Stimulated activated CD4-positive, alpha-beta T cell treated with anti-CD3 and anti-CD28 coated beads, Interleukin-12 subunit alpha, Interleukin-12 subunit beta, amount 100 ng/mL, for 24 hours (primary cell): Measurements from ENCODE around the gene PLA2G2F.
"Not testable (repeated sequence)": the region's sequence is repeated elsewhere in the genome, so short reads cannot be mapped to it uniquely, and the experiment has no call there.

Source experiments
- DNase-seq, 2 experiments: peaks; one replicate each; pipeline ENCODE4 v3.0.0-alpha.2; 2020; ENCODE audit warnings: low read depth in 2 of 2

PLA2G2F gene

DNA sequence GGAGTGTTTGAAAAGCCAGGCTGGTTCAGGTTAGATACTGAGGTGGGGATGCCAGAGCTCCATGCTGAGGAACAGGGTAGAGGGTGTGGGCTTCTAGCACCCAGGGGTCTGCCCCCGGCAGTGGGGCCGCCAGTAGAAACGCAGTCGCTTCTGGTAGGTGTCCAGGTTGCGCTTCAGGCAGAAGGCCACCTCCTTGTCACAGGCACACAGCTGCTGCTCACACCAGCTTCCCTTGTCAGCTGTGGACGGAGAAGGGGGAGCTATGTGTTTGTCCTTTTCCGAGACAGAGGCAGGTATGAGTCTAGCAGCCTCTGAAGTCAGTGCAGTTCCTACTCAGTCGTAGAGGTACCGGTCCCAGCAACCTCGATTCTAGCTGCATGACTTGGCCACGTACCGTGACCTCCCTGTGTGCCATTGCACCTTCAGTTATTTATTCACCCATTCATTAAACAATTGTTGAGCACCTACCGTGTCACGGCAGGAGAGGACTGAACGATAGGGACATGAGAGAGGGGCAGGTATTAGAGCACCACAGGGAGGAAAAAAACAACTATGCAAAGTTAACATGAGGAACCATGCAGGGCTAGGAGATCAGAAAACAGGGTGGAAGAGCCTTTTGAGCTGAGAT lies 25.0 kb upstream of the PLA2G2F start:
- no peak for DNase-seq

DNA sequence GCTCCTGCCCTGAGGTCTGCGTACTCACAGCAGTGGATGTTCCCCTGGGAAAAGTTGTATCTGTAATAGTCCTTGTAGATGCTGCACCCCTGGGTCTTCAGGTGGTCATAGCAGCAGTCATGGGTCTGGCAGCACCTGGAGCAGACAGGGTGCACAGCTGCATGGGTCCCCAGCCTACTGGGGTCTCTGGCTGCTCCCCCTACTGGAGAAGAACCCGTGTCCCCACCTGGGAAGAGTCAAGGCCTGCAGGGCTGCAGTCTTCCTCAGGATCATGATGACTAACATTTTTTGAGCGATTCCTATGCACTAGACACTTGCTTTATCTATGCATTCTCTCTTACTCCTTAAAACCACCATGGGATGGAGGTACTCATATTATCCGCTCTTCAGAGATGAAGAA lies 23.6 kb upstream of the PLA2G2F start:
- DNase-seq = no peak

DNA sequence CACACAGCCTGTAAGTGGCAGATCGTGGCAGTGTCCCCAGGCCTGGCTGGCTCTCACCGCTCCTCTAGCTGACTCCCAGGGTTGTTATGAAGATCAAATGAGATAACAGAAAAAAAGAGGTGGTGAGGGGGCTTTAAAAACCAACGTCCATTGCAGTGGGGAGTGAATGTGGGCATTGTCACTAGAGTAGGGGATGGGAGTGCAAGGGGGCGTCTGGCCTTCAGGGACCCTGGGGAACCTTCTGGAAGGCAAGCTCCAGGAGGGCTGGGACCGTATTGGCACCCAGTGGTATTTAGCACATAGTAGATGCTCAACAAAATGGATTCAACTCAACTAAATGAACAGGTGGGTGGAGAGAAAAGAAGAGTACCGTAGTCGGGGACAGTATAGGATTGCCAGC lies 23.2 kb upstream of the PLA2G2F start:
- no peak for DNase-seq

DNA sequence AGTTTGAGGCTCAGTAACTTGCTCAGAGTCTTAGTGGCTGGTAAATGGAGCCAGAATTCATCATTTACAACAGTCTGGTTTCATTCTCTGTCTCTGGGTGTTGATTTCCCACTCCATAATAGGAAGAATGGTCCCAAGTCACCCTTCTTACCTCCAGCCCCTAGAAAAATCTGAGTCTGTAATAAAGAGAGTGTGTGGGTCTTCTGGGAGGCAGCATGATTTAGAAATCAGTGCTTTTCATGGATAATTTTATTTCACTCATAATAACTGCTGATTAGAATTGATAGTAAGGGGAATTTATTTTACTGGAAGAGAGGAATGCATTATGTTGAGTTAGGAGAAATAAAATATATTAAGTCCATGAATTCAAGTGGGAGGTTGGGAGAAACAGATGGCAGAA lies 21.9 kb upstream of the PLA2G2F start:
- no peak for DNase-seq

DNA sequence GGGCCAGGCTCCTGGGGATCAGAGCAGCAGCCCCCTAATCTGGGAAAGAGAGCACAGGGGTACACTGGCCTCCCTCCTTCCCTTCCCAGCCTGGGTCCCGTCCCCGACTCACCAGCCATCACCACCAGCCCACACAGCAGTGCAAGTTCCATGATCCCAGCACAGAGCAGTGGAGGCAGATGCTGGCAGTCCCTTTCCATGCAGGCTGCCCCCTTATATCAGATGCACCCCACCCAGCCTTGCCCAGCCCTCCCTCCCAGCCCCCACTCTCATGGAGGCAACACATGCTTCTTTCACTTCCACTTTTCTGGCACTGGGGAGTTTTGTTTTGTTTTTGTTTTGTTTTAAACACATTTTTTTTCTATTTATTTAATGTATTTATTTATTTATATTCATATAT lies 19.8 kb upstream of the PLA2G2F start, which contains the start of gene PLA2G2D:
PLA2G2D (minus strand) TSS at position 190 of the 400 bp plus-strand sequence; CDS start at position 152, 38 bp downstream.
- DNase-seq = no peak

DNA sequence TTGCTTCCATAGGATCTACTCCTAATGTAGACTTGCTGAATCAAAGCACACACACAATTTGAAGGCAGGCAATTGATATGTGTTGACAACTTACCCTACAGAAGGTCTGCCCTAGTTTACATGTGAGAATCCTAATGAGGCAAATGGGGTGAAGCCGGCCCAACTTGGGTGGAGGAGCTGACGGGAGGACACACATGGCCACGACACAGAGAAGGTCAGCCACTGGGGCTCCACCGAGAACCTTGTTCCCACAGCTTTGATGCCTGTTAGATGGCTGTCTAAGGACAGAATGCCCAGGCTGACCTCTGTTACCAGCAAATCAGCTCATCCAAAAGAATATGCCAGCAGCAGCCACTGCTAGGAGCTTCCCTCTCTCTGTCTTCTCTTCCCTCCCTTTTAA lies 18.3 kb upstream of the PLA2G2F start:
- no peak for DNase-seq

DNA sequence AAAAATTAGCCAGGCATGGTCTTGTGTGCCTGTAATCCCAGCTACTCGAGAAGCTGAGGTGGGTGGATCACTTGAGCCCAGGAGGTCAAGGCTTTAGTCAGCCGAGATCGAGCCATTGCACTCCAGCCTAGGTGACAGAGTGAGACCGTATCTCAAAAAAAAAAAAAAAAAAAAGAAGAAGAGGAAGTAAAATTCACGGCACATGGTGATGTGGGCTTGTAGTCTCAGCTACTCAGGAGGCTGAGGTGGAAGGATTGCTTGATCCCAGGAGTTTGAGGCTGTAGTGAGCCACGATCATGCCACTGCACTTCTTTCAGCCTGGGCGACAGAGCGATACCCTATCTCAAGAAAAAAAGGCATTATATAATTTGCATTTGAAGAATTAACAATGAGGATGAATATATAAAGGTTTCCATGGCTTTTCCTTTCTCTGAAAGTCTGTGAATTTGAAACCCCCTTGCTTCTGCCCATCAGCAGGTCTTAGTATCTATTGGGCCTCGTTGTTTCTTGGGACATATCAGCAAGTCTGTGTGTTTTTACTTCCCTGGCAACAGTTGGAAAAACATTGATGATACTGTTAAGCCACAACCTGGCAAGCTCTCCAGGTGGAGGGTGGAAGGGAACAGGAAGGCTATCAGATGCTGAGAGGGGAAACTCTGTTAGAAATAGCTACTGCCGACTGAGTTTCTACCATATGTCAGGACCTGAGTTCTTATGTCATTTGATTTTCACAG lies 15.2 kb upstream of the PLA2G2F start:
- DNase-seq = no peak

DNA sequence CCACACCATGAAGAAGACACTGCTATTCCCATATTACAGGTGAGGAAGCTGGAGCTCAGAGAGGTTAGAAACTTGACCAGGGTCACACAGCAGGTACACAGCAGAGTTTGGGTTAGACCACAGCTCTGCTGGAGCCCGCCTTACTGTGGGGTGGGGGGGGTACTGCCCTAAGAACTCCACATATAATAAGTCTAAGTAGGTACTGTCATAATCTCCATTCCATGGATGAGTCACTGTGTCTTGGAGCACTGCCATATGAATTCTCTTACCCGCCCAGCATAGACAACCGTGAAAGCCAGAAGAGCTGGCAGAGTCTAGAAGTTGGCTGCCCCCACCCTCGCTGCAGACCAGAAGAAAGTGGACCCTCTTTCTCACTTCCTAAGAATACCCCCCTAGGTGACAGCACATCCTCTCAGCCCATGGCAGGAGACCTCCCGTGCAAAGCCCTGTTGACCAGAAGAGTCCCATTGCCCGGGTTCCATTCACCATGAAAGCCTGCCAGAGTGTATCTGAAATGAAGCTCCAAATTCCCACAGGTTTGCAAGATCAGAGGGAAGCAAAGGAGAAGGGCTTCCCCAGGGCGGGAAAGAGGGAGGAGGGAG lies 14.6 kb upstream of the PLA2G2F start:
- DNase-seq = no peak

DNA sequence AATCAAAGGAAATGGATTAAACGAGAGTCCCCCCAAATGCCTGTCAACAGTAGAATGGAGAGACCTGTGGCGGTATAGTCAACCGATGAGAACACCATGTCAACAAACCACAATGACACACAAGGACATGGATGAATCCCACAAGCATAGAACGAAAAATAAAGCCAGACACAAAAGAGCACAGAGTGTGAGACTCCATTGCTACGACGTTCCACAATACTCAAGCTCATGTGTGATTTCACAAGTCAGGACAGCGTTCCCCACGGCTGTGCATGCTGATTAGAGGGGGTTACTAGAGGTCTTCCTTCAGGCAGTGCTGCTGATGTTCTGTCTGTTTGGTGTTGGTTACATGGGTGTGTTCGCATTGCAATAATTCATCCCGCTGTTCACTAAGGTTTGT lies 14.0 kb upstream of the PLA2G2F start:
- DNase-seq = no peak

DNA sequence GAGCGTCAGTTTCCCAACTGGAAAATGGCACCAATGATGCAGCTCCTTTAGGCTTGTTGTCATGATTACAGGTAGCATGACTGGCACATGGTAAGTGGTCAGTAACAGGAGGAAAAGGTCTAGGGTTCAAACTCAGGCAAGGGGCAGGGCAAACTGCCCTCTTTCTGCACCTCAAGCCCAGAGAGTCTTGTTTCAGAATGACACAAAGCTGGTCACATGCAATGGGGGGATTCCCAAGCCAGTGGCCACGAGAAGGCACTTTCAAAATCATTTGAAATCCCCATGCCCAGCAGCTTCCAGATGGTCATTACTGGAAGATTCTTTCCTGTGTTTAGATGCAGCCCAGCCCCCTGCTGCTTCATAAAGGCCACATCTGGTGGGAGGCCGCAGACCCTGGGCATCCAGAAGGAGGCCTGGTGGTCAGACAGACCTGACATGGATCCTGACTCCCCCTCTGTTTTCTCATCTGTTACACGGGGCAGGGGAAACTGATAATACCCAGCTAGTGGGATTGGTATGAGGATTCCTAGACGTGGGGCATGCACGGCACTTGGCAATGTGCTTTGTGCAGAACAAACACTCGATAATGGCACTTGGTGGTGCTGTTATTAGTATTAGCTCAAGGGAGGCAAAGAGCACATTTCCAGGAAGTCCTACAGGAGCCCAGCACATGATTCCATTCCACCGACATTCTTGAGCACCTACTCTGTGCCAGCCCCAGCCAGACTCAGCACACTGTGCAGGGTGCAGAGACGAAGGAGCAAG lies 12.9 kb upstream of the PLA2G2F start:
- no peak for DNase-seq

DNA sequence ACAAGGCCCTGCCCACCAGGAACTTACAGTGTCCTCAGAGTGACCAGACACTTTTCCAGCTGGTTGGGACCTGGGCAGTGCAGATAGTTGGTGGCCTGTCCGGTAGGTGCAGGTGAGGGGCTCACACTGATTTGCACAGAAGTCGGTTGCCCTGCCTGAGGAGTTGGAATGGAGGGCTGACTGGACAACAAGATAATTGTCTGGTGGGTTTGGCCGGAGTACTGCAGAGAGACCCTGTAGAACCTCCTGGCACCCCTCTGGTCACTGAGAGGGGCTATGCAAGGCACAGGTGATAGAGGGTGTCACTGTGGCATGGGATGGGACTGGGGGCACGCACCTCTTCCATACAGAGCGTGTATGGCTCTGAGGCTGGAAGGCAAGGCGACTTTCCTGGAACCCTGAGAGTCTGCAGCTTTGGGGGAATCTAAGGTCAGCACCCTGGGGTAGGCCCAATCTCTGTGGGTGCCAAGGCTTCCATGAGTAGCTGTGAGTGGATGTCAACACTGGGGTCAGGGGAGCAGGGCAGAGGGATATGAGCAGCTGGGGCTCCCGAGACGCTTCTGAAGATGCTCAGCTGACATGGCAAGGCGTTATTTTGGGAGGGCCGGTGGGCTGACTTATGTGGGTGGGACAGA lies 12.2 kb upstream of the PLA2G2F start:
- no peak for DNase-seq

DNA sequence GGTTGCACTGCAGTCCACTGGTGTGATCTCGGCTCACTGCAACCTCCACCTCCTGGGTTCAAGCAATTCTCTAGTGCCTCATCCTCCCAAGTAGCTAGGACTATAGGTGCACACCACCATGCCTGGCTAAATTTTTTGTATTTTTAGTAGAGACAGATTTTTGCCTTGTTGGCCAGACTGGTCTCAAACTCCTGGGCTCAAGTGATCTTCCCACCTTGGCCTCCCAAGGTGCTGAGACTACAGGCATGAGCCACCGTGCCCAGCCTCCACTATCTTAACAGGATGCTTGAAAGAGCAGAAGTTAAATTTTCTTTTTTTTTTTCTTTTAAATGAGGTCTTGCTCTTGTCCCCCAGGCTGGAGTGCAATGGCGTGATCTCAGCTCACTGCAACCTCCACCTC lies 8.6 kb upstream of the PLA2G2F start:
- DNase-seq = not testable (repeated sequence)

DNA sequence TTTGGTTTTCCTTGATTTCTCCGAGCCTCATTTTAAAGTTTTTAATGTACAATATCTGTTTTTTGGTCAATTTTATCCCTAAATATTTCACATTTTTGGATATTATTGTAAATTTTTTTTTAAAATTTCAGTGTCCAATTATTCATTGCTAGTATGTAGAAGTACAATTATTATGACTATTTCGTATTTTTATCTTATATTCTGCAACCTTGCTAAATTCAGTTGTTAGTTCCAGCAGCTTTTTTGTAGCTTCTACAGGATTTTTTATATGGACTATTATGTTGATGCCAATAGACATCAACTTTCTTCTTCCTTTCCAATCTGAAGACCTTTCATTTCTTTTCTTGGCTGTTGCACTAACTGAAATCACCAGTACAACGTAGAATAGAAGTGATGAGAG lies 4.1 kb upstream of the PLA2G2F start:
- no peak for DNase-seq

DNA sequence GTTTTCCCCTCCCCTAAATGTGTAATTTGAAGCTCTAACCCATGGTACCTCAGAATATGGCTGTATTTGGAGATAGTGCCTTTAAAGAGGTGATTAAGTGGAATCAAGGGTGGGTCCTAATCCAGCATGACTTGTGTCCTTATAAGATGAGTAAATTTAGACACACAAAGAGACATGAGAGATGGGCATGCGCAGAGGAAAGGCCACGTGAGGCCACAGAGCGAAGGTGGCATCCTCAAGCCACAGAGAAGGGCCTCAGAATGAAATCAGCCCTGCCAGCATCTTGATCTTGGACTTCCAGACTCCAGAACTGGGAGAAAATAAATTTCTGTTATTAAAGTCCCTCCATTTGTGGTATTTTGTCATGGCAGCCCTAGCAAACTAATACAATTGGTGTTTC lies 2.9 kb upstream of the PLA2G2F start:
- DNase-seq = no peak

DNA sequence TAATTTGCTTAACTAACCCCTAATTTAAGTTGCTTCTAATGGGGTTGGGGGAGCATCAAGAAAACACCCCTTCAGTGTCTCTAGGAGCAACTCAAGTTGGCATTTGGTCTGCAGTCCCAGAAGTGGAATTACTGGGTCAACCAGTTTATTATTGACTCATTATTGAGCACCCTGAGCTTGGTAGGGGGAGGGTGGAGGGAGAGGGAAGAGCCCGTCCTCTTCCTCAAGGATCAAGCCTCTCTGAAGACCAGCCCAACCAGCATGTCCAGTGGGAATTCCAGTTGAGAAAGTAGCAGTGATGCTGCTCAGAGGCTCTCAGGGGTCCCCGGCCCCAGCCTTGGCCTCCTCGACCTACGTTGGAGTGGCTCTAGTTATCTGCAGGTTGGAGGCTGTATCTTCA lies 2.1 kb upstream of the PLA2G2F start:
- DNase-seq = no peak

DNA sequence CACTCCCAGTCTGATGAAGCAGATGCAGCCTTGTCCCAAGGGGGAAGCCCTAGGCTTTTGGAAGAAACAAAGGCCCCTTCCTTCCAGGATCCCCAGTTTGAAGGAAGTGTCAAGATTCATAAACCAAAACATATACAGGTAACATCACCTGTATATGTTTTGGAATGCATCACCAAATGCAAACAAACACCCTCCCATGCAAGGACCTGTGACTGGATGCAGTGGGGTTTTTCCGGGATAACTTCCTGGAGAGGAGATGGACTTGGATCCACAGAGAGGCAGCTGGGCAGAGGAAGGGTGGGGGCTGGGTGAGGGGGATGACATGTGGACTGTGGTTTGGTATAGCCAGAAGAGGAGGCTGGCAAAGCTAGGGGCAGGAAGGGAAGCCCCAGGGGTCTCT lies 1.5 kb upstream of the PLA2G2F start:
- no peak for DNase-seq

DNA sequence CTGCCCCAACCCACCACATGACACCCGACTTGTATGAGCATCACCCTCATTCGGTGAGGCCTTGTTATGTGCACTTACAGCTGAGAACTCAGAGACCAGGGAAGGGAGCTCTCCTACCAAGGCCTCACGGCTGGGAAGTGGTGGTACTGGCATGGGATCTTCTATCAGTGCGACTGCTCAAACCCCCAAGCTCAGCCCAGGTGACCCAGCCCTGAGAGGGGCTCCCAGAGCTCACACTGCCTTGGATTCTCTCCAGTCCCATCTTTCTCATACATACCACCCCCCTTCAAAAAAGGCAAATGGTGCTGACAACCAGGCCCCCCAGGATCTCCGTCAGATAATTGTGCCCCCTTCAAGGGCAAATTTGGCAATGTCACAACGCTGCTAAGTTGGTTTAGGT lies 777 bp upstream of the PLA2G2F start:
- DNase-seq = no peak

DNA sequence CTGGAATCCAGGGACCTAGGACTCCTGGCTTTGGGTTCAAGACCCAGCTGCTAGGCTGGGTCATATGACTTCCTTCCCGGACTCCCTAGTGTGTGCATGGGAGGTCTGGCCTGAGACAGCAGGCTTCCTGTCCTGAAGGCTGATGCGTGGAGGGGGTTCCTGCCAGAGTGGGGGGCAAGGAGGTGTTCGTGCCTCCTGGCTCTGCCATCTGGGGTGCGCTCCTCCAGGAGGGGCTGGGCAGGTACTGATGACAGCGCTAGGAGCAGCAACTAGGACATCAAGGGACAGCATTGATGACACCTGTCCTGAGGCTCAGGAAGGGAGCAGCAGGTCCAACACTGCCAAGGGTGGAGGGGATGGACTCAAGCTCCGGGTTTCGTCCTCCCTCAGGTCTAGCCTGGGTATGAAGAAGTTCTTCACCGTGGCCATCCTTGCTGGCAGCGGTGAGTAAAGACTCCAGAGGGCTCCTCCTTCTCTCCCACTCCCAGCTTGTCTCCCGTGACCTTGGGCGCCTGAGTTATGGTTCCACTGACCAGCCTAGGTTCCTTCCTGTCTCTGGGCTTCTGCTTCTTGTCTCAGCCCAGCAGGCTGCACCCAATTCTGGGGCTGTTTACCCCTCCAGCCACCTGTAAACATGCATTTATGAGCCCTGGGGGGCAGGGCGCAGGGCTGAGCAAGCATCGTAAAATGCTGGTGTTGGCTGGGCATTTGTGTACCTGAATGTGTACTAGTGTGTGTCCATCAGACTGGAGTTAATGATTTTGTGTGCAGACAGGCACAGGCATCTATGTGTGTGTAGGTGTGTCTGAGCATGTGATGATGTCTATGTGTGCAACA lies 871 bp downstream of the PLA2G2F start:
- no peak for DNase-seq

DNA sequence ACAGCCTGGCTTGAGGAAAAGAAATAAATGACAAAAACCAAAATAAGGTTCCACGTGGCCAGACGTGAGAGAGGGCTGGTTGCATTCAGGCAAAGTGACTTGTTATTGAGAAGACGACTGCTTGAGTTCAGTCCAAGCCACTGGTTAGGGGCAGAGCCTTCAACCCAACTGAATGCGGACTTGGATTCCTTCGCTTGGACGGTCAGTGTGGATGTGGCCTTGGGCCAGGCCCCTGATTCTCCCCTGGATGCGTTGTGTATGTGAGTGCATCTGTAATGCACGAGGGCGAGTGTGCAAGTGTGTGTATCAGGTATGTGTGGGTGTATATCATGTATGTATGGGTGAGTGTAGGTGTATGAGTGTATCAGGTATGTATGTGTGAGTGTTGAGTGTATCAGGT lies 1.9 kb downstream of the PLA2G2F start:
- DNase-seq = no peak

DNA sequence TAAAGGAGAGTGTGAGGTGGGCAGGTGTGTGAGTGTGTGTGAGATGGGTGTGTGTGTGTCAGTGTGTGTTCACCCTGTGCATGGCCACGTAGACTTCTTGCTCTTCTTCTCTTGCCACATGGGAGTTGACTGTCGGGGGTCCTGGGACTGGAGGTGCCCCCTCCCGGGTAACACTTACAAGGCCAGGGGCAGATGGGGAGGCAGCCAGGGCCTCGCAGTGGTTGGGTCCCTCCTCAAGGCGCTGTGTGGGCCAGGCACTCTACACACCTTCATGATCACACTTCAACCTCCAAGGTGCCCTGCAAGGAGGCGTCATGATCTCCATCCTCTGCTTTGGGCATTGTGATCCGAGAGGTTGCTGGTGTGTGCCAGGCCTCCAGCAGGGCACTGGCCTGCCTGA lies 2.3 kb downstream of the PLA2G2F start:
- DNase-seq = no peak
